HepG2 (cell line): ENCODE measurements around the gene CPPED1. TPM values are rescaled to one million over a fixed set of nuclear protein-coding genes. Genes with fewer than 3 reads are reported as not detected.

Experiments
- BHLHE40 ChIP-seq: IDR thresholded peaks from 2 replicates; pipeline ENCODE4 v1.6.1; 2011; ENCODE audit warnings: low read length, improper control_type of control experiment
- HHEX ChIP-seq: IDR thresholded peaks from 2 replicates; pipeline ENCODE4 v1.6.1; 2016; ENCODE audit warnings: control low read depth
- JUNB ChIP-seq: sonication (generic); formaldehyde crosslinking; IDR thresholded peaks from 2 replicates; pipeline ENCODE4 v1.8.0; 2022; ENCODE audit warnings: missing genetic modification reagents, mild to moderate bottlenecking, borderline replicate concordance
- KAT2B ChIP-seq: fragments of 150-350 bp; IDR thresholded peaks from 2 replicates; pipeline ENCODE4 v1.6.1; 2014; ENCODE audit warnings: low read depth, low read length, borderline replicate concordance
- MYC ChIP-seq: sonication (generic); formaldehyde crosslinking; IDR thresholded peaks from 2 replicates; pipeline ENCODE4 v1.9.0; 2021; ENCODE audit warnings: missing genetic modification reagents, borderline replicate concordance
- NR2F6 ChIP-seq, 2 experiments: IDR thresholded peaks; 2 replicates each; pipeline ENCODE4 v1.6.1; 2016; ENCODE audit warnings: antibody characterized with exemption in 1 of 2, mild to moderate bottlenecking in 1 of 2
- SNAPC4 ChIP-seq: sonication (generic); formaldehyde crosslinking; IDR thresholded peaks from 2 replicates; pipeline ENCODE4 v1.4.0; 2020; ENCODE audit warnings: mild to moderate bottlenecking, missing genetic modification reagents
- TOE1 ChIP-seq: sonication (generic); formaldehyde crosslinking; IDR thresholded peaks from 2 replicates; pipeline ENCODE4 v1.4.0; 2020; ENCODE audit warnings: mild to moderate bottlenecking, missing genetic modification reagents
- TSC22D2 ChIP-seq: sonication (generic); formaldehyde crosslinking; IDR thresholded peaks from 2 replicates; pipeline ENCODE4 v1.5.1; 2020; ENCODE audit warnings: missing genetic modification reagents, mild to moderate bottlenecking, borderline replicate concordance
- ZC3H4 ChIP-seq: sonication (generic); formaldehyde crosslinking; IDR thresholded peaks from 2 replicates; pipeline ENCODE4 v1.4.0; 2020; ENCODE audit warnings: missing genetic modification reagents, borderline replicate concordance
- ZNF230 ChIP-seq: sonication (generic); formaldehyde crosslinking; IDR thresholded peaks from 2 replicates; pipeline ENCODE4 v1.4.0; 2020; ENCODE audit warnings: mild to moderate bottlenecking, missing genetic modification reagents
- ZNF557 ChIP-seq: sonication (generic); formaldehyde crosslinking; IDR thresholded peaks from 2 replicates; pipeline ENCODE4 v1.4.0; 2020; ENCODE audit warnings: missing genetic modification reagents
- ZNF784 ChIP-seq: sonication (generic); formaldehyde crosslinking; IDR thresholded peaks from 2 replicates; pipeline ENCODE4 v1.5.1; 2020; ENCODE audit warnings: missing genetic modification reagents, mild to moderate bottlenecking, borderline replicate concordance
- ZSCAN29 ChIP-seq: sonication (generic); formaldehyde crosslinking; conservative IDR thresholded peaks from 2 replicates; pipeline ENCODE4 v1.4.0; 2020; ENCODE audit warnings: mild to moderate bottlenecking, missing genetic modification reagents
- polyA plus RNA-seq, 8 experiments: library from polyadenylated mRNA; depleted of rRNA in 3 of 8; stranded (reverse) in 7 of 8; unstranded in 1 of 8; fragments of >200 nt; fragmentation: Illumina TruSeq in 4 of 8; extraction: Trizol in 4 of 8; gene quantifications; 2 replicates each; pipeline versions ENCODE4 v1.2.1 to v1.2.3, GENCODE V29; 2011 to 2016; ENCODE audit warnings: low read depth in 4 of 8, missing spikeins in 1 of 8, mixed read lengths in 1 of 8; ENCODE audit not compliant: insufficient read depth in 1 of 8
- total RNA-seq, 5 experiments: library from RNA; depleted of rRNA; stranded (reverse); fragments of >200 nt; fragmentation: Illumina TruSeq; extraction: Trizol; gene quantifications; 2 replicates each; pipeline ENCODE4 v1.2.3, GENCODE V29; 2016; ENCODE audit warnings: low read depth in 1 of 5
- TF ChIP-seq, protein P1 (sequence below): sonication (generic); formaldehyde crosslinking; IDR thresholded peaks from 2 replicates; pipeline ENCODE4 v1.4.0; 2020; ENCODE audit warnings: missing genetic modification reagents, borderline replicate concordance
- TF ChIP-seq, protein P2 (sequence below): IDR thresholded peaks from 2 replicates; pipeline ENCODE4 v1.6.1; 2016; ENCODE audit warnings: low read depth, control low read depth
- TF ChIP-seq, protein P3 (sequence below): sonication (generic); formaldehyde crosslinking; IDR thresholded peaks from 2 replicates; pipeline ENCODE4 v1.4.0; 2020; ENCODE audit warnings: missing genetic modification reagents, borderline replicate concordance

The CPPED1 gene
- total and polyA plus RNA-seq, 2 of the 13 experiments (the other 11 are each of a cell fraction or from before 2014, with no cell fraction given): 66.6 to 71.3 TPM

DNA sequence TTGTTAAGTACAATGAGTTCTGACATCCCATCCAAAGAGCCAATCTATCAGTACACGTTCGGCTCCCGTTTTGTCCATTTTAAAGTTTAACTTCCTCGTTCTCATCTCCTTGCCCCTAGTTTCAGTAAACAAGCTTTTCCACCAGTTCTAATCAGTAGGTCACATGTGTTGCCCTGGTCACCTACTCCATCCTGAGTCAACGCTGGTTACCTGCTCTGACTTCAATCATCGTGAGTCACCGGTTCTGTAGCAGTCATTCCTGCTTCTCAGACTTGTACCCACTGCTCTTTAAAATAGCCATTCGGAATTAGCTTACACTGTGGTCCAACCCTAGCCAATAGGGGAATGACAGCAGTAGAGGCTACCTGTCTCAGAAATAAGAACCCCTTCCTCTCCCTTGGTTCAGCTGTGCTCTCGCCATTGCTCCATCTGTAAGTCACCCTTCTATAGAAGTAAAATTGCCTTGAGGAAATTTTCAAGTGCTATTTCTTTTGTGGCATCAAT is 191.0 kb downstream of the CPPED1 start (continued):
- TF ChIP-seq SNAPC4 (CRISPR knock-in tag) (0 out of 2 replicates have a peak, but pooled peaks have one; percentile 31), HHEX (CRISPR knock-in tag) (no peak), TSC22D2 (CRISPR knock-in tag) (no peak), ZNF784 (no peak; the same call in 1 of the 2 replicates), BHLHE40 (peak; percentile 72; the same call in 1 of the 2 replicates), TOE1 (CRISPR knock-in tag) (0 out of 2 replicates have a peak, but pooled peaks have one; percentile 22), ZC3H4 (CRISPR knock-in tag) (no peak), MYC (0 out of 2 replicates have a peak, but pooled peaks have one; percentile 41), KAT2B (no peak), NR2F6 (IDR thresholded peaks at IDR 0.05) (peak; percentile 57; the same call in 1 of the 2 replicates), NR2F6 (CRISPR knock-in tag; IDR thresholded peaks at IDR 0.05) (peak; percentile 85), ZNF557 (CRISPR knock-in tag) (peak; percentile 65; the same call in 1 of the 2 replicates), ZNF230 (peak; percentile 71; the same call in 1 of the 2 replicates), JUNB (CRISPR knock-in tag) (peak; percentile 79; the same call in 1 of the 2 replicates), ZSCAN29 (CRISPR knock-in tag) (0 out of 2 replicates have a peak, but pooled peaks have one; percentile 56)
- TF ChIP-seq, protein P1, sequence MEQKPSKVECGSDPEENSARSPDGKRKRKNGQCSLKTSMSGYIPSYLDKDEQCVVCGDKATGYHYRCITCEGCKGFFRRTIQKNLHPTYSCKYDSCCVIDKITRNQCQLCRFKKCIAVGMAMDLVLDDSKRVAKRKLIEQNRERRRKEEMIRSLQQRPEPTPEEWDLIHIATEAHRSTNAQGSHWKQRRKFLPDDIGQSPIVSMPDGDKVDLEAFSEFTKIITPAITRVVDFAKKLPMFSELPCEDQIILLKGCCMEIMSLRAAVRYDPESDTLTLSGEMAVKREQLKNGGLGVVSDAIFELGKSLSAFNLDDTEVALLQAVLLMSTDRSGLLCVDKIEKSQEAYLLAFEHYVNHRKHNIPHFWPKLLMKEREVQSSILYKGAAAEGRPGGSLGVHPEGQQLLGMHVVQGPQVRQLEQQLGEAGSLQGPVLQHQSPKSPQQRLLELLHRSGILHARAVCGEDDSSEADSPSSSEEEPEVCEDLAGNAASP (CRISPR knock-in tag): peak; percentile 82; the same call in 1 of the 2 replicates
- TF ChIP-seq, protein P2, sequence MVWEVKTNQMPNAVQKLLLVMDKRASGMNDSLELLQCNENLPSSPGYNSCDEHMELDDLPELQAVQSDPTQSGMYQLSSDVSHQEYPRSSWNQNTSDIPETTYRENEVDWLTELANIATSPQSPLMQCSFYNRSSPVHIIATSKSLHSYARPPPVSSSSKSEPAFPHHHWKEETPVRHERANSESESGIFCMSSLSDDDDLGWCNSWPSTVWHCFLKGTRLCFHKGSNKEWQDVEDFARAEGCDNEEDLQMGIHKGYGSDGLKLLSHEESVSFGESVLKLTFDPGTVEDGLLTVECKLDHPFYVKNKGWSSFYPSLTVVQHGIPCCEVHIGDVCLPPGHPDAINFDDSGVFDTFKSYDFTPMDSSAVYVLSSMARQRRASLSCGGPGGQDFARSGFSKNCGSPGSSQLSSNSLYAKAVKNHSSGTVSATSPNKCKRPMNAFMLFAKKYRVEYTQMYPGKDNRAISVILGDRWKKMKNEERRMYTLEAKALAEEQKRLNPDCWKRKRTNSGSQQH (CRISPR knock-in tag): no peak
- TF ChIP-seq, protein P3, sequence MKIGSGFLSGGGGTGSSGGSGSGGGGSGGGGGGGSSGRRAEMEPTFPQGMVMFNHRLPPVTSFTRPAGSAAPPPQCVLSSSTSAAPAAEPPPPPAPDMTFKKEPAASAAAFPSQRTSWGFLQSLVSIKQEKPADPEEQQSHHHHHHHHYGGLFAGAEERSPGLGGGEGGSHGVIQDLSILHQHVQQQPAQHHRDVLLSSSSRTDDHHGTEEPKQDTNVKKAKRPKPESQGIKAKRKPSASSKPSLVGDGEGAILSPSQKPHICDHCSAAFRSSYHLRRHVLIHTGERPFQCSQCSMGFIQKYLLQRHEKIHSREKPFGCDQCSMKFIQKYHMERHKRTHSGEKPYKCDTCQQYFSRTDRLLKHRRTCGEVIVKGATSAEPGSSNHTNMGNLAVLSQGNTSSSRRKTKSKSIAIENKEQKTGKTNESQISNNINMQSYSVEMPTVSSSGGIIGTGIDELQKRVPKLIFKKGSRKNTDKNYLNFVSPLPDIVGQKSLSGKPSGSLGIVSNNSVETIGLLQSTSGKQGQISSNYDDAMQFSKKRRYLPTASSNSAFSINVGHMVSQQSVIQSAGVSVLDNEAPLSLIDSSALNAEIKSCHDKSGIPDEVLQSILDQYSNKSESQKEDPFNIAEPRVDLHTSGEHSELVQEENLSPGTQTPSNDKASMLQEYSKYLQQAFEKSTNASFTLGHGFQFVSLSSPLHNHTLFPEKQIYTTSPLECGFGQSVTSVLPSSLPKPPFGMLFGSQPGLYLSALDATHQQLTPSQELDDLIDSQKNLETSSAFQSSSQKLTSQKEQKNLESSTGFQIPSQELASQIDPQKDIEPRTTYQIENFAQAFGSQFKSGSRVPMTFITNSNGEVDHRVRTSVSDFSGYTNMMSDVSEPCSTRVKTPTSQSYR (CRISPR knock-in tag): peak; percentile 14; the same call in 1 of the 2 replicates
